Tibial nerve (tissue), 4 donors: ENCODE measurements around the gene CXorf65. TPM values are rescaled to one million over a fixed set of nuclear protein-coding genes. Genes with fewer than 3 reads are reported as not detected.

ENCODE experiments used
- DNase-seq, 2 donors: peaks; one replicate each; pipeline ENCODE4 v3.0.0-alpha.2; 2019; ENCODE audit warnings: low spot score in 2 of 2
- H3K27ac ChIP-seq, 4 donors: fragments of 200-600 bp; sonication (generic) in 3 of 4; one replicate each; pipeline ENCODE4 v1.5.1; 2017 to 2019; ENCODE audit warnings: mild to moderate bottlenecking in 1 of 4
- H3K27me3 ChIP-seq, 2 donors: fragments of 200-600 bp; sonication (generic) in 1 of 2; one replicate each; pipeline versions ENCODE4 v1.5.1 to v1.6.0; 2017 to 2019
- H3K36me3 ChIP-seq, 3 donors: fragments of 200-600 bp; sonication (generic); one replicate each; pipeline ENCODE4 v1.5.1; 2018 to 2019
- H3K4me1 ChIP-seq, 4 donors: fragments of 200-600 bp; sonication (generic) in 3 of 4; one replicate each; pipeline ENCODE4 v1.5.1; 2017 to 2019
- H3K4me3 ChIP-seq, 4 donors: fragments of 200-600 bp; sonication (generic) in 3 of 4; one replicate each; pipeline ENCODE4 v1.5.1; 2017 to 2019; ENCODE audit warnings: mild to moderate bottlenecking in 1 of 4, moderate library complexity in 1 of 4
- H3K9me3 ChIP-seq, 4 donors: fragments of 200-600 bp; sonication (generic) in 3 of 4; one replicate each; pipeline ENCODE4 v1.5.1; 2017 to 2019
- CTCF ChIP-seq, 5 experiments: fragments of 200-600 bp in 3 of 5; fragments of 450-650 bp in 2 of 5; sonication (generic) in 3 of 5; IDR thresholded peaks; one replicate each; pipeline ENCODE4 v1.5.1; 2016 to 2019; ENCODE audit warnings: antibody characterized with exemption in 5 of 5, mild to moderate bottlenecking in 3 of 5, moderate library complexity in 2 of 5
- EP300 ChIP-seq, 2 donors: sonication (generic); formaldehyde crosslinking; IDR thresholded peaks; one replicate each; pipeline ENCODE4 v1.6.1; 2017; ENCODE audit warnings: antibody characterized with exemption in 2 of 2, mild to moderate bottlenecking in 1 of 2
- POLR2A ChIP-seq, 2 donors: fragments of 450-650 bp; IDR thresholded peaks; one replicate each; pipeline ENCODE4 v1.6.1; 2017; ENCODE audit warnings: antibody characterized with exemption in 2 of 2, mild to moderate bottlenecking in 2 of 2, moderate library complexity in 2 of 2
- WGBS, 2 donors: methylation state at CpG; one replicate each; pipeline ENCODE4 v1.1.5; 2018; 5-methylcytosine and 5-hydroxymethylcytosine counted together
- total RNA-seq, 4 donors: library from RNA; depleted of rRNA; stranded (reverse); fragments of >200 nt; gene quantifications; one replicate each; pipeline ENCODE4 v1.1.0, GENCODE V29; 2016

Gene CXorf65
- total RNA-seq, 4 donors from 2014 or later = not detected

- peak in 1 of 5 experiments; percentile 12 for TF ChIP-seq CTCF (IDR thresholded peaks at IDR 0.05)
- no peak for TF ChIP-seq EP300 (IDR thresholded peaks at IDR 0.05)
- no peak for DNase-seq
- Histone ChIP-seq H3K4me3 (no peak overlapping the region), H3K4me1 (peaks cover 0 to 25% (median 0%) of the 10 kb centered on the region in 4 donors), H3K27me3 (no peaks in the 10 kb centered on the region), H3K36me3 (no peaks in the 10 kb centered on the region), H3K9me3 (no peaks in the 10 kb centered on the region), H3K27ac (peak overlapping the region in 2 of 4 donors; percentile 71 to 74)
- WGBS, 2 donors = 33 to 79% methylated on average over 4 to 28 of the region's 28 CpGs
These were observed 41.1 kb upstream of the CXorf65 start for GRCh38 chrX:71147496-71148277.

GRCh38 chrX:71144651-71145050, 38.1 kb upstream of the CXorf65 start, which contains the start of gene NLGN3:
Gene NLGN3, plus strand, starts transcription at chrX:71144841. Its CDS starts 2,909 bp downstream, at chrX:71147750.
- no peak for DNase-seq
- Histone ChIP-seq H3K36me3 (peaks cover 0 to 25% (median 0%) of the 10 kb centered on the region in 3 donors), H3K27ac (peak within 1 kb of the TSS; percentile 19 to 82 (median 46)), H3K27me3 (no peaks in the 10 kb centered on the region), H3K9me3 (no peaks in the 10 kb centered on the region), H3K4me1 (peaks cover 0 to 25% (median 0%) of the 10 kb centered on the region in 4 donors), H3K4me3 (peak within 1 kb of the TSS; percentile 25 to 52 (median 34))
- WGBS, 2 donors = 20 to 43% methylated on average over 5 to 21 of the region's 28 CpGs
- peak in 1 of 2 donors; percentile 24 for TF ChIP-seq EP300 (IDR thresholded peaks at IDR 0.05)
- TF ChIP-seq POLR2A (IDR thresholded peaks at IDR 0.05) = no peak
- no peak for TF ChIP-seq CTCF (IDR thresholded peaks at IDR 0.05)

GRCh38 chrX:71143508-71143907, 37.0 kb upstream of the CXorf65 start:
- TF ChIP-seq EP300 (IDR thresholded peaks at IDR 0.05) = no peak
- no peak for TF ChIP-seq CTCF (IDR thresholded peaks at IDR 0.05)
- TF ChIP-seq POLR2A (IDR thresholded peaks at IDR 0.05) = no peak
- peak; percentile 38 to 73 for DNase-seq
- no peaks in the 10 kb centered on the region for H3K9me3 ChIP-seq
- H3K4me1 ChIP-seq = peaks cover 0 to 25% (median 0%) of the 10 kb centered on the region in 4 donors
- H3K27ac ChIP-seq = peak overlapping the region in 2 of 4 donors; percentile 54 to 82
- no peak overlapping the region for H3K4me3 ChIP-seq
- H3K36me3 ChIP-seq = peaks cover 0 to 35% (median 0%) of the 10 kb centered on the region in 3 donors
- 3 to 50% methylated on average over 5 to 6 of the region's 6 CpGs for WGBS, 2 donors
- no peaks in the 10 kb centered on the region for H3K27me3 ChIP-seq

GRCh38 chrX:71140440-71140839, 33.9 kb upstream of the CXorf65 start:
- H3K4me1 ChIP-seq = peaks cover 0 to 18% (median 0%) of the 10 kb centered on the region in 4 donors
- no peak overlapping the region for H3K4me3 ChIP-seq
- peaks cover 0 to 65% (median 0%) of the 10 kb centered on the region in 3 donors for H3K36me3 ChIP-seq
- H3K27ac ChIP-seq = no peak overlapping the region
- H3K27me3 ChIP-seq = no peaks in the 10 kb centered on the region
- H3K9me3 ChIP-seq = no peaks in the 10 kb centered on the region
- 52 to 73% methylated on average over 2 to 6 of the region's 6 CpGs for WGBS, 2 donors
- DNase-seq = no peak
- TF ChIP-seq POLR2A (IDR thresholded peaks at IDR 0.05) = no peak
- no peak for TF ChIP-seq EP300 (IDR thresholded peaks at IDR 0.05)
- no peak for TF ChIP-seq CTCF (IDR thresholded peaks at IDR 0.05)

- H3K27me3 ChIP-seq = no peaks in the 10 kb centered on the region
- H3K27ac ChIP-seq = no peak overlapping the region
- no peak for TF ChIP-seq CTCF (IDR thresholded peaks at IDR 0.05)
- no peak for TF ChIP-seq POLR2A (IDR thresholded peaks at IDR 0.05)
- TF ChIP-seq EP300 (IDR thresholded peaks at IDR 0.05) = no peak
- peaks cover 0 to 10% (median 0%) of the 10 kb centered on the region in 4 donors for H3K4me1 ChIP-seq
- no peak overlapping the region for H3K4me3 ChIP-seq
- WGBS, 2 donors = 77 to 80% methylated on average over 1 to 4 of the region's 4 CpGs
- no peak for DNase-seq
- peaks cover 0 to 93% (median 0%) of the 10 kb centered on the region in 3 donors for H3K36me3 ChIP-seq
- H3K9me3 ChIP-seq = no peaks in the 10 kb centered on the region
These were observed 25.0 kb upstream of the CXorf65 start for GRCh38 chrX:71131510-71131909.
